CD1c-positive myeloid dendritic cell (primary cell): ENCODE measurements around the gene KRTAP4-12.
A peak's percentile ranks its signal among the peaks of the same experiment; 100 is the strongest.
"Not testable (repeated sequence)": the region's sequence is repeated elsewhere in the genome, so short reads cannot be mapped to it uniquely, and the experiment has no call there.

Experiments
- DNase-seq: peaks from one replicate; pipeline ENCODE4 v3.0.0-alpha.2; 2016; ENCODE audit errors: extremely low spot score

The KRTAP4-12 gene

GRCh38 chr17:41123991-41124371, at the start of gene KRTAP4-12:
Gene KRTAP4-12, minus strand, starts transcription at chr17:41124182. Its CDS starts 60 bp downstream, at chr17:41124122.
- DNase-seq = not testable (repeated sequence)

- no peak for DNase-seq
Observed at GRCh38 chr17:41171886-41172285, 47.9 kb upstream of the KRTAP4-12 start.

- DNase-seq = no peak
Observed at GRCh38 chr17:41168121-41168520, 44.1 kb upstream of the KRTAP4-12 start, which contains the start of gene KRTAP4-3. Gene KRTAP4-3, minus strand, starts transcription at chr17:41168221. Its CDS starts 49 bp downstream, at chr17:41168172.

- DNase-seq = no peak
Observed at GRCh38 chr17:41167561-41167960, 43.6 kb upstream of the KRTAP4-12 start.

GRCh38 chr17:41163828-41164227, 39.8 kb upstream of the KRTAP4-12 start:
- DNase-seq = no peak

GRCh38 chr17:41160648-41161047, 36.7 kb upstream of the KRTAP4-12 start, which contains the start of gene KRTAP4-4:
Gene KRTAP4-4, minus strand, starts transcription at chr17:41160748. Its CDS starts 57 bp downstream, at chr17:41160691.
- no peak for DNase-seq

GRCh38 chr17:41160190-41160589, 36.2 kb upstream of the KRTAP4-12 start:
- DNase-seq = not testable (repeated sequence)

GRCh38 chr17:41153856-41154255, 29.9 kb upstream of the KRTAP4-12 start:
- DNase-seq = no peak

GRCh38 chr17:41151525-41151924, 27.5 kb upstream of the KRTAP4-12 start:
- no peak for DNase-seq

GRCh38 chr17:41150026-41150425, 26.0 kb upstream of the KRTAP4-12 start:
- DNase-seq = no peak

GRCh38 chr17:41149652-41149985, 25.6 kb upstream of the KRTAP4-12 start, which contains the start of gene KRTAP4-5:
Gene KRTAP4-5, minus strand, starts transcription at chr17:41149825. Its CDS starts 58 bp downstream, at chr17:41149767.
- no peak for DNase-seq

GRCh38 chr17:41148971-41149651, 25.1 kb upstream of the KRTAP4-12 start:
- not testable (repeated sequence) for DNase-seq

GRCh38 chr17:41147531-41148204, 23.7 kb upstream of the KRTAP4-12 start:
- no peak for DNase-seq

GRCh38 chr17:41145261-41145660, 21.3 kb upstream of the KRTAP4-12 start:
- no peak for DNase-seq

GRCh38 chr17:41144846-41145245, 20.9 kb upstream of the KRTAP4-12 start:
- DNase-seq = no peak

- no peak for DNase-seq
Observed at GRCh38 chr17:41141361-41141760, 17.4 kb upstream of the KRTAP4-12 start.

- peak; percentile 20 for DNase-seq
Observed at GRCh38 chr17:41140360-41141131, 16.6 kb upstream of the KRTAP4-12 start, which contains the start of gene KRTAP4-6. Gene KRTAP4-6, minus strand, starts transcription at chr17:41140544. Its CDS starts 57 bp downstream, at chr17:41140487.

- not testable (repeated sequence) for DNase-seq
Observed at GRCh38 chr17:41139865-41140264, 15.9 kb upstream of the KRTAP4-12 start.

GRCh38 chr17:41133880-41134735, 10.1 kb upstream of the KRTAP4-12 start:
- DNase-seq = no peak

GRCh38 chr17:41131979-41132378, 8.0 kb upstream of the KRTAP4-12 start:
- peak; percentile 8 for DNase-seq

GRCh38 chr17:41127371-41127770, 3.4 kb upstream of the KRTAP4-12 start:
- DNase-seq = no peak
